Smooth muscle cell (in vitro differentiated cells): ENCODE data around the gene CIITA. TPM values are rescaled to one million over a fixed set of nuclear protein-coding genes. Genes with fewer than 3 reads are reported as not detected.

Source experiments
- DNase-seq: peaks from one replicate; lab custom pipeline; 2025; ENCODE audit not compliant: unreplicated experiment; lab: John Stamatoyannopoulos, UW
- H2AFZ ChIP-seq: fragments of 200-600 bp; sonication (generic); 2 replicates; pipeline ENCODE4 v1.6.0; 2016; ENCODE audit warnings: antibody characterized with exemption, low read depth, mild to moderate bottlenecking
- H3F3A ChIP-seq: fragments of 200-600 bp; sonication (generic); 2 replicates; pipeline ENCODE4 v1.6.0; 2017; ENCODE audit warnings: antibody characterized with exemption, low read depth
- H3K27ac ChIP-seq: fragments of 200-600 bp; sonication (generic); 2 replicates; pipeline ENCODE4 v1.5.1; 2016; ENCODE audit warnings: low read depth, mild to moderate bottlenecking
- H3K27me3 ChIP-seq: fragments of 200-600 bp; sonication (generic); 2 replicates; pipeline ENCODE4 v1.6.1; 2016; ENCODE audit warnings: low read depth, mild to moderate bottlenecking
- H3K36me3 ChIP-seq: fragments of 200-600 bp; sonication (generic); 2 replicates; pipeline ENCODE4 v1.5.1; 2016; ENCODE audit warnings: low read depth
- H3K4me1 ChIP-seq: fragments of 200-600 bp; sonication (generic); 2 replicates; pipeline ENCODE4 v1.5.1; 2016; ENCODE audit warnings: low read depth
- H3K4me2 ChIP-seq: fragments of 200-600 bp; sonication (generic); 2 replicates; pipeline ENCODE4 v1.6.0; 2016; ENCODE audit warnings: mild to moderate bottlenecking
- H3K4me3 ChIP-seq: fragments of 200-600 bp; sonication (generic); 2 replicates; pipeline ENCODE4 v1.5.1; 2016; ENCODE audit warnings: mild to moderate bottlenecking
- H3K79me2 ChIP-seq: fragments of 200-600 bp; sonication (generic); 2 replicates; pipeline ENCODE4 v1.6.0; 2016; ENCODE audit warnings: low read depth, mild to moderate bottlenecking
- H3K9ac ChIP-seq: fragments of 200-600 bp; sonication (generic); 2 replicates; pipeline ENCODE4 v1.6.0; 2016; ENCODE audit warnings: low read depth
- H3K9me3 ChIP-seq: fragments of 200-600 bp; sonication (generic); replicated peaks from 2 replicates; pipeline ENCODE4 v1.5.1; 2016; ENCODE audit warnings: low read depth
- H4K20me1 ChIP-seq: fragments of 200-600 bp; sonication (generic); 2 replicates; pipeline ENCODE4 v1.6.0; 2016; ENCODE audit warnings: low read depth
- CTCF ChIP-seq: fragments of 200-600 bp; sonication (generic); IDR thresholded peaks from 2 replicates; pipeline ENCODE4 v1.5.1; 2017; ENCODE audit warnings: borderline replicate concordance, mild to moderate bottlenecking, antibody characterized with exemption; ENCODE audit not compliant: insufficient read depth, poor library complexity, severe bottlenecking
- WGBS: methylation state at CpG from one replicate; pipeline ENCODE4 v1.1.7; 2016; ENCODE audit warnings: low lambda C conversion rate; 5-methylcytosine and 5-hydroxymethylcytosine counted together
- polyA plus RNA-seq: library from polyadenylated mRNA; unstranded; fragments of >200 nt; fragmentation: Nextera tagmentation; extraction: Ambion mirVana; gene quantifications from 2 replicates; pipeline ENCODE4 v1.2.1, GENCODE V29; 2016
- total RNA-seq: library from RNA; depleted of rRNA; stranded (reverse); fragments of >200 nt; gene quantifications from 2 replicates; pipeline ENCODE4 v1.2.3, GENCODE V29; 2014

Gene CIITA
- total and polyA plus RNA-seq, 2 experiments from 2014 or later, result 0.31 TPM; not detected in 1

- H3K9ac ChIP-seq, result no peak overlapping the region
- H3K4me1 ChIP-seq, result no peaks in the 10 kb centered on the region
- H2AFZ ChIP-seq, result no peak overlapping the region
- no peak for DNase-seq
- H3F3A ChIP-seq, result no peaks in the 10 kb centered on the region
- 86% methylated on average over 10 of the region's 10 CpGs for WGBS
- H3K36me3 ChIP-seq, result no peaks in the 10 kb centered on the region
- no peaks in the 10 kb centered on the region for H3K9me3 ChIP-seq
- H3K4me2 ChIP-seq, result no peak overlapping the region
- no peaks in the 10 kb centered on the region for H4K20me1 ChIP-seq
- peaks cover 4% of the 10 kb centered on the region for H3K27me3 ChIP-seq
- H3K79me2 ChIP-seq, result no peaks in the 10 kb centered on the region
- TF ChIP-seq CTCF, result no peak
- H3K4me3 ChIP-seq, result no peak overlapping the region
- H3K27ac ChIP-seq, result no peak overlapping the region
Observed at GRCh38 chr16:10831894-10832886, 44.8 kb upstream of the CIITA start.

DNA sequence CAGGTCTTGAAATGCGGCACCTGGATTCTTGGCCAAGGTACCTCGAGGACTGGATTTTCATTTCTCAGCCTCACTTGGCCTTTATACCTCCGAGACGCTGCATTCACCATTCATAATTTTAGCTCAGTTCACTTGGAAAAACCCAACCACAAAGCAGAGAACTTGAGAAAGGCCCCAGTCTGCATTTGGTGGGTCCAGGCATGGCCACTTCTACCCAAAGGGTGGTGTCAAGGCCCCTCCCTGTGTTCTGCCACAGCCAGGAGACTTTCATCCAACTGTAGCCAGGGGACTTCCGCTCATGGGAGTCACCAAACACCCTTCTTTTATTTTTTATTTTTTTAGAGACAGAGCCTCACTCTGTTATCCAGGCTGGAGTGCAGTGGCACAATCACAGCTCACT is 43.7 kb upstream of the CIITA start:
- H3K36me3 ChIP-seq, result no peaks in the 10 kb centered on the region
- H3K4me1 ChIP-seq, result no peaks in the 10 kb centered on the region
- no peak overlapping the region for H3K4me2 ChIP-seq
- 83% methylated on average over 5 of the region's 5 CpGs for WGBS
- no peak overlapping the region for H3K9ac ChIP-seq
- H3K4me3 ChIP-seq, result no peak overlapping the region
- no peaks in the 10 kb centered on the region for H3K79me2 ChIP-seq
- no peaks in the 10 kb centered on the region for H4K20me1 ChIP-seq
- H3F3A ChIP-seq, result no peaks in the 10 kb centered on the region
- no peak for DNase-seq
- no peak overlapping the region for H2AFZ ChIP-seq
- H3K9me3 ChIP-seq, result no peaks in the 10 kb centered on the region
- no peak for TF ChIP-seq CTCF
- H3K27me3 ChIP-seq, result peaks cover 4% of the 10 kb centered on the region
- no peak overlapping the region for H3K27ac ChIP-seq

DNA sequence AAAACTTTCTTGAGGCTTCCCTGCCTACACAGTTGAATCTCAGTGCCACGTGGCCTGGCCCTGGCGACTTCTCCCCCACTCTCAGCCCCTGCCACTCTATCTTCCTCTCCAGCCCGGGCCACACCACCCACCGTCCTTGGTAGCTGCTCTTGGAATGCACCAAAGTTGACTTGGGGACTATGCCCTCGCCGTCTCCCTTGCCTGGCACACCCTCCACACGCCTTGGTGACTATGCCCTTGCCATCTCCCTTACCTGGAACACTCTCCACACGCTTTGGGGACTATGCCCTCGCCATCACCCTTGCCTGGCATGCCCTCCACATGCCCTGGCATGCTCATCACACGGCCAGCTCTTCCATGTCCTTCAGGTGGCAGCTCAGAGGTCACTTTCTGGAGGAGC is 42.9 kb upstream of the CIITA start:
- H3F3A ChIP-seq, result no peaks in the 10 kb centered on the region
- DNase-seq, result no peak
- H3K79me2 ChIP-seq, result no peaks in the 10 kb centered on the region
- no peaks in the 10 kb centered on the region for H4K20me1 ChIP-seq
- no peak overlapping the region for H3K4me2 ChIP-seq
- no peaks in the 10 kb centered on the region for H3K9me3 ChIP-seq
- H3K4me3 ChIP-seq, result no peak overlapping the region
- H2AFZ ChIP-seq, result no peak overlapping the region
- H3K27me3 ChIP-seq, result peaks cover 4% of the 10 kb centered on the region
- H3K9ac ChIP-seq, result no peak overlapping the region
- H3K36me3 ChIP-seq, result no peaks in the 10 kb centered on the region
- WGBS, result 86% methylated on average over 10 of the region's 10 CpGs
- H3K4me1 ChIP-seq, result no peaks in the 10 kb centered on the region
- TF ChIP-seq CTCF, result no peak
- H3K27ac ChIP-seq, result no peak overlapping the region
